H4 (cell line): ENCODE measurements around the gene ADGRL3. TPM values are rescaled to one million over a fixed set of nuclear protein-coding genes. Genes with fewer than 3 reads are reported as not detected.
A peak's percentile ranks its signal among the peaks of the same experiment; 100 is the strongest.
"Not testable (repeated sequence)": the region's sequence is repeated elsewhere in the genome, so short reads cannot be mapped to it uniquely, and the experiment has no call there.

Experiments used
- DNase-seq: peaks from one replicate; pipeline ENCODE4 v3.0.0-alpha.2; 2015; ENCODE audit warnings: low spot score
- total RNA-seq: library from RNA; depleted of rRNA; stranded (reverse); fragments of >200 nt; shearing (Covaris generic); gene quantifications from 2 replicates; pipeline ENCODE4 v1.2.3, GENCODE V29; 2014

The ADGRL3 gene
- total RNA-seq, 1 experiment from 2014 or later = not detected

- no peak for DNase-seq
These were observed 696.5 kb downstream of the ADGRL3 start for GRCh38 chr4:61896634-61897033.

GRCh38 chr4:61909031-61909430 is 708.9 kb downstream of the ADGRL3 start:
- DNase-seq = no peak

- no peak for DNase-seq
These were observed 711.2 kb downstream of the ADGRL3 start for GRCh38 chr4:61911313-61911756.

- no peak for DNase-seq
These were observed 713.5 kb downstream of the ADGRL3 start for GRCh38 chr4:61913619-61914018.

GRCh38 chr4:61915501-61915900 is 715.4 kb downstream of the ADGRL3 start:
- DNase-seq = no peak

GRCh38 chr4:61918507-61918906 is 718.4 kb downstream of the ADGRL3 start:
- DNase-seq = no peak

- no peak for DNase-seq
These were observed 718.9 kb downstream of the ADGRL3 start for GRCh38 chr4:61918987-61919386.

GRCh38 chr4:61919561-61919960 is 719.4 kb downstream of the ADGRL3 start:
- no peak for DNase-seq

- DNase-seq = no peak
These were observed 721.8 kb downstream of the ADGRL3 start for GRCh38 chr4:61921920-61922319.

- no peak for DNase-seq
These were observed 722.6 kb downstream of the ADGRL3 start for GRCh38 chr4:61922766-61923165.

- no peak for DNase-seq
These were observed 723.1 kb downstream of the ADGRL3 start for GRCh38 chr4:61923179-61923578.

- no peak for DNase-seq
These were observed 724.0 kb downstream of the ADGRL3 start for GRCh38 chr4:61924131-61924530.

- DNase-seq = no peak
These were observed 733.4 kb downstream of the ADGRL3 start for GRCh38 chr4:61933527-61933926.

- DNase-seq = no peak
These were observed 734.1 kb downstream of the ADGRL3 start for GRCh38 chr4:61934198-61934597.

GRCh38 chr4:61938250-61938846 is 738.2 kb downstream of the ADGRL3 start:
- DNase-seq = no peak

GRCh38 chr4:61950625-61951024 is 750.5 kb downstream of the ADGRL3 start:
- DNase-seq = no peak

- no peak for DNase-seq
These were observed 753.3 kb downstream of the ADGRL3 start for GRCh38 chr4:61953386-61953785.

GRCh38 chr4:61958591-61958990 is 758.5 kb downstream of the ADGRL3 start:
- no peak for DNase-seq

GRCh38 chr4:61959087-61959486 is 759.0 kb downstream of the ADGRL3 start:
- no peak for DNase-seq

- DNase-seq = no peak
These were observed 784.3 kb downstream of the ADGRL3 start for GRCh38 chr4:61984260-61984909.

GRCh38 chr4:61985426-61985825 is 785.3 kb downstream of the ADGRL3 start:
- no peak for DNase-seq

GRCh38 chr4:61986929-61987328 is 786.8 kb downstream of the ADGRL3 start:
- DNase-seq = not testable (repeated sequence)

- DNase-seq = no peak
These were observed 792.2 kb downstream of the ADGRL3 start for GRCh38 chr4:61992351-61992750.

- DNase-seq = peak; percentile 62
These were observed 793.9 kb downstream of the ADGRL3 start for GRCh38 chr4:61994036-61994435.
